ENCODE data around the gene TPRG1L. TPM values are rescaled to one million over a fixed set of nuclear protein-coding genes. Genes with fewer than 3 reads are reported as not detected.

The TPRG1L gene
- total and polyA plus RNA-seq, 10 of the 15 experiments (the other 5 are each of a cell fraction or from before 2014, with no cell fraction given): 1.5 to 16.5 (median 8.0) TPM

DNA sequence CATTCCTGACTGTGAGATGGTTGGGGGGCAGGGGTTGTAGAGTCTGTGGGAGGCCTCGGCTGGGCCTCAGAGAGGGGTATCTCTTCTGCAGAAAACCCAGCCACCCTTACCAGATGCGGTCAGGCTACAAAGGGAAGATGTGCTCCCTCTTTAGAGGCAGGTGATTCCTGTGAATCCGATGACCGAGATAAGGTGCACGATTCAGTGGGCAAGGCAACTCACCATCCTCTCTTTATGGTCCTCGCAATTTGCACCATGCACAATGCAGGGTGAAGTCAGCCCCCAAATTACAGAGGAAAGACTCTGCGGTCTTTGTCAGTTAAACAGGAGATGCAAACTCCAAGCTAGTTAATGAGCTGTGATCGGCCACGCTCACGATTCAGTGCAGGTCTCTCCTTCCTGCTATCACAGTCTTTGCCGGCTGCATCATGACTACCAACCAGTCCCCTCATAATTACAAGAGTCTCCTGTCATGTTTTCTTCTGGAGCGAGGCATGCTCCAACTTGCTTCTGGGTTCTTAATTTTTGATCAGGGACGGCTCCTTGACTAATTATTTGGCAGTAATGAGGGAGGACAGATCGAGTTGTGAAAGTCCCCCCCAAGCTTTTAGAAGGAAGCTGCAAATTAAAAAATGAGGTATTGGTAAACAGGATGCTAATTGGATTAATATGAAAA is 40.0 kb downstream of the TPRG1L start (continued):
- TF ChIP-seq IKZF1 (conservative IDR thresholded peaks at IDR 0.05) (0 out of 2 replicates have a peak, but pooled peaks have one; percentile 22), JUNB (IDR thresholded peaks at IDR 0.05) (0 out of 2 replicates have a peak, but pooled peaks have one; percentile 15)

GRCh38 chr1:3668148-3668547 is 43.3 kb downstream of the TPRG1L start:
- SMC1A ChIA-PET (ENCODE audit: uncharacterized antibody, unreplicated experiment): interaction anchor here (5.8 to 6.0 kb wide), 2 partner anchors 9 to 14 kb away, joined by 54 to 117 read pairs; partner anchors contain the start of gene TP73
- H3K27ac ChIP-seq (ENCODE audit: control insufficient read depth, insufficient read depth): peak overlapping the region; percentile 98
- 0 out of 2 replicates have a peak overlapping the region, but pooled peaks have one; percentile 82 for H3K9ac ChIP-seq (ENCODE audit: control insufficient read depth, insufficient read depth, low read length)
- no peaks in the 10 kb centered on the region for H4K20me1 ChIP-seq (ENCODE audit: control insufficient read depth, insufficient read depth)
- H2AFZ ChIP-seq (ENCODE audit: control insufficient read depth, low read depth, low read length): no peak overlapping the region
- peaks cover 0 to 12% of the 10 kb centered on the region in 2 experiments; a peak in 2 of 4 replicates for H3K36me3 ChIP-seq (ENCODE audit: control insufficient read depth in 2 of 2, insufficient read depth in 2 of 2, low read length in 1 of 2)
- H3K79me2 ChIP-seq (ENCODE audit: control insufficient read depth, insufficient read depth, low read length): peaks cover 80% of the 10 kb centered on the region
- in situ Hi-C loops (cut with MboI) (no loop called here), intact Hi-C loops (cut with micrococcal nuclease; ENCODE audit: unreplicated experiment) (loop anchor here (5.0 kb wide), 1 partner anchor 54 kb away; no protein-coding TSS in a partner anchor)
- RAD21 ChIA-PET (ENCODE audit: unreplicated experiment): interaction anchor here (4.6 to 5.7 kb wide), 2 partner anchors 9 to 13 kb away, joined by 80 to 117 read pairs; no protein-coding TSS in a partner anchor
- CTCF ChIA-PET: interaction anchor here (4.1 kb wide), 1 partner anchor 9 kb away, joined by 36 read pairs; no protein-coding TSS in a partner anchor
- FAIRE-seq (no peak), DNase-seq (ENCODE audit: low read depth, low spot score) (no peak), ATAC-seq (no peak)
- H3K4me2 ChIP-seq (ENCODE audit: control insufficient read depth, insufficient read depth): peak overlapping the region; percentile 99
- POLR2A ChIA-PET: interaction anchor here (1.1 to 5.9 kb wide), 3 partner anchors 10 to 15 kb away, joined by 3 to 184 read pairs (median 3); partner anchors contain the start of genes TP73 and WRAP73
- BruUV-seq (replicated peaks): no TSS peak
- no peak overlapping the region for H3K4me3 ChIP-seq
- peaks cover 71% of the 10 kb centered on the region for H3K4me1 ChIP-seq (ENCODE audit: control insufficient read depth, insufficient read depth, low read length)
- no peaks in the 10 kb centered on the region for H3K27me3 ChIP-seq (replicated peaks in 1 of 2; ENCODE audit: control insufficient read depth in 2 of 2, insufficient read depth in 2 of 2, low read length in 1 of 2)
- no peaks in the 10 kb centered on the region for H3K9me3 ChIP-seq (replicated peaks; ENCODE audit: control insufficient read depth, insufficient read depth, low read length)
- WGBS (ENCODE audit: insufficient coverage, insufficient replicate concordance, low lambda C conversion rate, missing lambda C conversion rate): 91% methylated on average over 8 of the region's 8 CpGs
- no peak for TF ChIP-seq NR2F1 (conservative IDR thresholded peaks at IDR 0.05)
- TF ChIP-seq ZNF622 (IDR thresholded peaks at IDR 0.05): no peak
- no peak for TF ChIP-seq TCF12 (IDR thresholded peaks at IDR 0.05; ENCODE audit: low read depth, low read length)
- no peak for TF ChIP-seq SMAD1 (IDR thresholded peaks at IDR 0.05; ENCODE audit: low read depth, partially characterized antibody)
- no peak for TF ChIP-seq RB1 (IDR thresholded peaks at IDR 0.05; ENCODE audit: borderline replicate concordance)
- TF ChIP-seq, protein P1, sequence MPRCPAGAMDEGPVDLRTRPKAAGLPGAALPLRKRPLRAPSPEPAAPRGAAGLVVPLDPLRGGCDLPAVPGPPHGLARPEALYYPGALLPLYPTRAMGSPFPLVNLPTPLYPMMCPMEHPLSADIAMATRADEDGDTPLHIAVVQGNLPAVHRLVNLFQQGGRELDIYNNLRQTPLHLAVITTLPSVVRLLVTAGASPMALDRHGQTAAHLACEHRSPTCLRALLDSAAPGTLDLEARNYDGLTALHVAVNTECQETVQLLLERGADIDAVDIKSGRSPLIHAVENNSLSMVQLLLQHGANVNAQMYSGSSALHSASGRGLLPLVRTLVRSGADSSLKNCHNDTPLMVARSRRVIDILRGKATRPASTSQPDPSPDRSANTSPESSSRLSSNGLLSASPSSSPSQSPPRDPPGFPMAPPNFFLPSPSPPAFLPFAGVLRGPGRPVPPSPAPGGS (IDR thresholded peaks at IDR 0.05; ENCODE audit: borderline replicate concordance, insufficient read depth, low read depth, low read length, poor library complexity, severe bottlenecking): no peak
- TF ChIP-seq, protein P2, sequence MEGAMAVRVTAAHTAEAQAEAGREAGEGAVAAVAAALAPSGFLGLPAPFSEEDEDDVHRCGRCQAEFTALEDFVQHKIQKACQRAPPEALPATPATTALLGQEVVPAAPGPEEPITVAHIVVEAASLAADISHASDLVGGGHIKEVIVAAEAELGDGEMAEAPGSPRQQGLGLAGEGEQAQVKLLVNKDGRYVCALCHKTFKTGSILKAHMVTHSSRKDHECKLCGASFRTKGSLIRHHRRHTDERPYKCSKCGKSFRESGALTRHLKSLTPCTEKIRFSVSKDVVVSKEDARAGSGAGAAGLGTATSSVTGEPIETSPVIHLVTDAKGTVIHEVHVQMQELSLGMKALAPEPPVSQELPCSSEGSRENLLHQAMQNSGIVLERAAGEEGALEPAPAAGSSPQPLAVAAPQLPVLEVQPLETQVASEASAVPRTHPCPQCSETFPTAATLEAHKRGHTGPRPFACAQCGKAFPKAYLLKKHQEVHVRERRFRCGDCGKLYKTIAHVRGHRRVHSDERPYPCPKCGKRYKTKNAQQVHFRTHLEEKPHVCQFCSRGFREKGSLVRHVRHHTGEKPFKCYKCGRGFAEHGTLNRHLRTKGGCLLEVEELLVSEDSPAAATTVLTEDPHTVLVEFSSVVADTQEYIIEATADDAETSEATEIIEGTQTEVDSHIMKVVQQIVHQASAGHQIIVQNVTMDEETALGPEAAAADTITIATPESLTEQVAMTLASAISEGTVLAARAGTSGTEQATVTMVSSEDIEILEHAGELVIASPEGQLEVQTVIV (IDR thresholded peaks at IDR 0.05; ENCODE audit: borderline replicate concordance, partially characterized antibody): no peak
- TF ChIP-seq, protein P3, sequence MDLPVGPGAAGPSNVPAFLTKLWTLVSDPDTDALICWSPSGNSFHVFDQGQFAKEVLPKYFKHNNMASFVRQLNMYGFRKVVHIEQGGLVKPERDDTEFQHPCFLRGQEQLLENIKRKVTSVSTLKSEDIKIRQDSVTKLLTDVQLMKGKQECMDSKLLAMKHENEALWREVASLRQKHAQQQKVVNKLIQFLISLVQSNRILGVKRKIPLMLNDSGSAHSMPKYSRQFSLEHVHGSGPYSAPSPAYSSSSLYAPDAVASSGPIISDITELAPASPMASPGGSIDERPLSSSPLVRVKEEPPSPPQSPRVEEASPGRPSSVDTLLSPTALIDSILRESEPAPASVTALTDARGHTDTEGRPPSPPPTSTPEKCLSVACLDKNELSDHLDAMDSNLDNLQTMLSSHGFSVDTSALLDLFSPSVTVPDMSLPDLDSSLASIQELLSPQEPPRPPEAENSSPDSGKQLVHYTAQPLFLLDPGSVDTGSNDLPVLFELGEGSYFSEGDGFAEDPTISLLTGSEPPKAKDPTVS (IDR thresholded peaks at IDR 0.05; ENCODE audit: low read depth, low read length): no peak
- no peak for TF ChIP-seq RELA (IDR thresholded peaks at IDR 0.05; ENCODE audit: borderline replicate concordance, partially characterized antibody)
- TF ChIP-seq GABPA (IDR thresholded peaks at IDR 0.05; ENCODE audit: low read depth): no peak
- TF ChIP-seq YY1 (IDR thresholded peaks at IDR 0.05; ENCODE audit: low read depth, low read length): no peak

Data from GM12878 (cell line).